Peyer's patch (tissue), 4 donors: ENCODE measurements around the gene MED16.

Experiments used
- POLR2A ChIP-seq, 2 donors: fragments of 450-650 bp; IDR thresholded peaks; one replicate each; pipeline ENCODE4 v1.5.1; 2017; ENCODE audit warnings: antibody characterized with exemption in 2 of 2, mild to moderate bottlenecking in 2 of 2, moderate library complexity in 2 of 2
- TF ChIP-seq, protein P1 (sequence below), 6 experiments: fragments of 450-650 bp in 4 of 6; fragments of 200-600 bp in 2 of 6; sonication (generic) in 1 of 6; IDR thresholded peaks; one replicate each; pipeline ENCODE4 v1.5.1; 2017 to 2019; ENCODE audit warnings: antibody characterized with exemption in 6 of 6, mild to moderate bottlenecking in 3 of 6, moderate library complexity in 1 of 6

DNA sequence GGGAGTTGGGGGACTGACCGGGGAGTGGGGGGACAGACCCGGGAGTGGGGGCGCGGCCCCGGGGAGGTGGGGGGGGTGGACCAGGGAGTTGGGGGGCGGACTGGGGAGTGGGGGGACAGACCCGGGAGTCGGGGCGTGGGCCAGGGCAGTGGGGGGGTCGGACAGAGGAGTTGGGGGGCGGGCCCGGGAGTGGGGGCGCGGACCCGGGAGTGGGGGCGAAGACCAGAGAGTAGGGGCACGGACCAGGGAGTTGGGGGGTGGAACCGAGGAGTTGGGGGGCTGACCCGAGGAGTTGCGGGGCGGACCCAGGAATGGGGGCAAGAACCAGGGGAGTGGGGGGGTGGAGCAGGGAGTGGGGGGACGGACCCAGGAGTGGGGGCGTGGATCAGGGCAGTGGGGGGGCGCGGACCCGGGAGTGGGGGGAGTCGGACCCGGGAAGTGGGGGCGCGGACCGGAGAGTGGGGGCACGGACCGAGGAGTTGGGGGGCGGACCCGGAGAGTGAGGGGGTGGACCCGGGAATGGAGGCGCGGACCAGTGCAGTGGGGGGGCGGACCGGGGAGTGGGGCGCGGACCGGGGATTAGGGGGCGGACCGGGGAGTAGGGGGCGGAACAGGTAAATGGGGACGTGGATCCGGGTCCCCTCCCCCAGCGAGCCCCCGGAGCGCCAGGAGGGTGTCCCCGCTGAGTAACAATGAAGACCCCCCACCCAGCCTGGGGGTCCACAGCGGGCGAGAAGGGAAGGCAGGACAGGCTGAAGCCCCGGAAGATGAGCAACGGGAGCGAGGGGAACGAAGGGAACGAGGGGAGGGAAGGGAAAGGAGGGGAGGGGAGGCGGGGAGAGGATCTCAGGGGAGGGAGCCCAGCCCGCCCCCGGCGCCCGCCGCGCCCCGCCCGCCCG lies 19.4 kb upstream of the MED16 start:
- TF ChIP-seq, protein P1, sequence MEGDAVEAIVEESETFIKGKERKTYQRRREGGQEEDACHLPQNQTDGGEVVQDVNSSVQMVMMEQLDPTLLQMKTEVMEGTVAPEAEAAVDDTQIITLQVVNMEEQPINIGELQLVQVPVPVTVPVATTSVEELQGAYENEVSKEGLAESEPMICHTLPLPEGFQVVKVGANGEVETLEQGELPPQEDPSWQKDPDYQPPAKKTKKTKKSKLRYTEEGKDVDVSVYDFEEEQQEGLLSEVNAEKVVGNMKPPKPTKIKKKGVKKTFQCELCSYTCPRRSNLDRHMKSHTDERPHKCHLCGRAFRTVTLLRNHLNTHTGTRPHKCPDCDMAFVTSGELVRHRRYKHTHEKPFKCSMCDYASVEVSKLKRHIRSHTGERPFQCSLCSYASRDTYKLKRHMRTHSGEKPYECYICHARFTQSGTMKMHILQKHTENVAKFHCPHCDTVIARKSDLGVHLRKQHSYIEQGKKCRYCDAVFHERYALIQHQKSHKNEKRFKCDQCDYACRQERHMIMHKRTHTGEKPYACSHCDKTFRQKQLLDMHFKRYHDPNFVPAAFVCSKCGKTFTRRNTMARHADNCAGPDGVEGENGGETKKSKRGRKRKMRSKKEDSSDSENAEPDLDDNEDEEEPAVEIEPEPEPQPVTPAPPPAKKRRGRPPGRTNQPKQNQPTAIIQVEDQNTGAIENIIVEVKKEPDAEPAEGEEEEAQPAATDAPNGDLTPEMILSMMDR (IDR thresholded peaks at IDR 0.05) = no peak
- TF ChIP-seq POLR2A (IDR thresholded peaks at IDR 0.05) = no peak
